GM13976 (cell line): ENCODE results near the gene CHPF2.

Experiments used
- DNase-seq: peaks from one replicate; pipeline ENCODE4 v3.0.0; 2012; ENCODE audit warnings: low spot score
- CTCF ChIP-seq: IDR thresholded peaks from 2 replicates; pipeline ENCODE4 v1.5.1; 2012; ENCODE audit warnings: borderline replicate concordance, mild to moderate bottlenecking; ENCODE audit not compliant: insufficient read depth; ENCODE audit errors: extremely low read depth, missing control alignments, control extremely low read depth
- in situ Hi-C: fragments of 300-500 bp; cut with MboI; formaldehyde crosslinking; loops from one replicate; pipeline ENCODE4 v1.12.0; 2022; ENCODE audit warnings: low sequenced_read_pairs, mixed read lengths, inconsistent platforms; ENCODE audit not compliant: unreplicated experiment

CHPF2 gene

DNA sequence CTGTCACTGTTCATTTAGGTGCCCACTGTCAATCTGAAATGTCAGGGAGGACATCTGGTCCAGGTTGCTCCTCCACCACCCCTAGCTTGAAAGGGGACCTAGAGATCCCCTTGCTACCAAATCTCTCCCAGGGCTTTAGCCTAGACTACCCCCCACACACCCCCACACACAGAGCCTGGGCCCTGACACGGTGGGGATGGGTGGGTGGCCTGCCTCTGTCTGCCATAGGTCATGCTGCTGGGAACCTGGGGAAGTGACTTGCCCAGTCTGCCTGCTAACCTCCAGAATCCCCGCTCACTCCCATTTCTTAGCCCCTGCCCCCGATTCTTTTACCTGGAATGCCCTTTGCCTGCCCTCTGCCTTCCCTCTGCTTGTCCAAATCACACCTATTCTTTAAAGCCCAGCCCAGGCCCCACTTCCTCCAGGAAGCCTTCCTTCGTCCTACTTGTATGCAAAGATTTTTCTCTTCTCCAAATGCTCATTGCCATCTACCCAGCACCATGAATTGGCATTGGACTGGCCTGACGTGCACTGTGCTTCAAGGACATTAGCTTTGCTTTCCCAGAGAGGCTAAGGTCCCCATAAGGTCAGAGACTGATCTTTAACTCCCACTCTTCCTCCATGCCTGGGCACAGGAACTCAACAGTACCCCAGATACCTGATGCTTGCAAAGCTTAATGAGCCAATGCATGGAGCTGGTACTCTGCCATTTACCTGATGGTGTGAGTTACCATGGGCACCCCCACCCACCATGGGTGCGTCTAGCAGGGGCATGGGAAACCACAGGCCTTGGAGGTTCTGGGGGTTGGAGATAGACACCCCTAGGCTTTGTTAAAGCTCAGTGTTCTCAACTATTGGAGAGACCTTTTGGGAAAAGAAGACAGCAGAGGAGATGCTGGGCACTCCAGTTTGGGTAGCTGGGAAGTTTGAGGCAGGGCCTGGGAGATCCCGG lies 18.2 kb downstream of the CHPF2 start:
- DNase-seq = no peak
- in situ Hi-C loops = no loop called here
- TF ChIP-seq CTCF = no peak

GRCh38 chr7:151251328-151251688 lies 19.0 kb downstream of the CHPF2 start:
- no peak for TF ChIP-seq CTCF
- no peak for DNase-seq
- in situ Hi-C loops = no loop called here

DNA sequence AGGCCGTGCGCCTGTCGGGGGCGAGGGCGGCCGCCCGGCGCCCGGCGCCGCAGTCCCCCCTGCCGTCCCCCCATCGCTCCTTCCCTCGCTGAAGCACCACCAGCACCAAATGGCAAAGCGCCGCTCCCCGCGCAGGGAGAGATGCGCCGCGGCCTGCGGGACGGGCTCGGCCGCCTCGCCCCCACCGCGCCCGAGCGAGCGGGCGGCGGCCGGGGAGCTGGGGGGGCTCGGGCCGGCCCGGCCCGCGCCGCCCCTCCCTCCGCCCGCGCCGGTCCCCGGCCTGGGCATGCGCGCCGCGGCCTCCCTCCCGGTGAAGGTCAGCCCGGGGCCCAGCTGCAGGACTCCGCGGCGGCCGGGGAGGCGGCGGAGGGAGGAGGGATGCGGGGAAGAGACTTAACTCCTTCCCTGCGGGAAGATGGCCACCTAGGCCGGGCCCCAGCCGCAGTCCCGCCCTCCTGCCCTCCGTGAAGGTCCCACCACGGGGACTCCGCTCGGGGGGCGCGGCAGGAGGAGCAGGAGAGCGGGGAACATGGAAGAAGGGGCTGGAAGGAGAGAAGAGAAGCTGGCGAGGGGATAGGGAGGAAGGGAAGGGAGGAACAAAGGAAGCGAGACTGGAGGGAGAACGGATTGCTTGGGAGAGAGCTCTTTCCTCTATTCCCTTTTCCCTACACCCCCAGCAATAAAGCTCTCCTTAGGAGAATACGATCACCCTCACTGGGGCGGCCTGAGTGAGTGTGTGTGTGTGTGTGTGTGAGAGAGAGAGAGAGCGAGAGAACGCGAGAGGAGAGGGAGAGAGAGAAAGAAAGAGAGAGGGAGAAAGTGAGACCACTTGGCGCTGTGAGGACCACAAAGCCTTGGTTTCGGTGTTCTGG lies 19.6 kb downstream of the CHPF2 start:
- in situ Hi-C loops = no loop called here
- no peak for DNase-seq
- TF ChIP-seq CTCF = no peak

DNA sequence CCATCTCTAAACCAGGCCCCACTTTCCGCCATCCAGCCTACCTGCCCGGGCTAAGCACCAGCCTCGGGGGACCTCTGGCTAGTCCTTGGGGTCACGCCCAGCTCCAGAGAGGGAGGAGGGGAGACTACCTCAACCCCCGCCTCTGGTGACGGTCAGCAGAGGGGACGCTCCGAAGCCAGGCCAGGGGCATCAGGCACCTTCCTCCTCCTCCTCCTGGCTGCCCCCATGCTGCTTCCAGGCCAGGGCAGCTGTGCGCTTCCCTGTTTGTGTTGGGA lies 20.2 kb downstream of the CHPF2 start:
- in situ Hi-C loops = no loop called here
- TF ChIP-seq CTCF = no peak
- DNase-seq = no peak

DNA sequence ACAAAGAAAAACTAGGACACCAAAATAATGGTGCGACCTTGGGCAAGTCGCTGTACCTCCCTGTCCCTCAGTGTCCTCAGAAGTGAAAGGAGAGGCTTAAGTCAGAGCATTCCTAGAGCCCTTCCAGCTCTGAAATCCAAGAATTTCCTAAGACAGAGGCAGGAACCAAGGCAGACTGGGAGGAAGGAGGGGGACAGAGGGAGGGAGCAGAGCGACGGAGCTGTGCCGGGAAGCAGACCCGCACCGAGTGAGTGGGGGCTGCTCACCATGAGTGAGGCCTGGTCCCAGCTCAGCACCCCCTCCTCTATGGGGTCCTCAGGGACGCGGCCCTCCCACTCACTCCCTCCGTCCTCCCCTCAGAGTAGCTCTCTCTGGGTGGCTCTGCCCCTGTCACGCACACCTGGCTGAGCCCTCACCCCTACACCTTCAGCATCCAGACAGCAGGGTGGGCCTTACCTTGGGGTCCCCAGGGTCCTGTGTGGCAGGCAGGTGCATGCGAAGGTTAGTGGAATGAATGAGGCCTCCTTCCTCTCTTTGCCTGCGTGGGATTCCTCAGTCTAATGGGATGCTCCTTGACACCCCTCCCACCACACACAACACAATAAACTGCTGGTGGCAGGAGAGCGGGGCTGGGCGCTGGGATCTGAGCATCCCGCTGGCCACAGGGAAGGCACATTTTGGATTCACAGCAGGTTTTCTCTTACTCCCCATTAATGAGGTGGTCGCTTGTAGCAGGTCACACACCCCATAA lies 20.9 kb downstream of the CHPF2 start:
- TF ChIP-seq CTCF = no peak
- in situ Hi-C loops = no loop called here
- no peak for DNase-seq

DNA sequence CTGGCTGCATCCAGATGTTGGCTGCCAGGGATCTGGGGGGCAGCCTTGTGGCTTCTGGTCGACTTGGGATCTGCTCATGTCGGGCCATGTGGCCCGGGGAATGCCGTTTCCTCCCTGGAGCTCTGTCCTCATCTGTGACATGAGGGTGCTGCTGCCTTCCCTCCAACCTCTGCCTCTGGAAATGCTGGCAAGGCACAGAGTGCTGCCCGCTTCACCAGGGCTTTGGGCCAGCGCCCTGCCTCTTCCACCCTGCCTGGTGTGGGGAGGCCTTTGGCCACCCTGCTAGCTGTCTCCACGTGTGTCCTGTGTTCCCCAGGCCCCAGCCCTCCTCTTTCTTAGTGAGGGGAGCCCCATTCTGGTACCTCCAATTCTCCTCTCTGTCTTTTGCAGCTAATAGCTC lies 22.0 kb downstream of the CHPF2 start:
- DNase-seq = no peak
- no peak for TF ChIP-seq CTCF
- in situ Hi-C loops = no loop called here
